ENCODE results near the gene ARL6IP6.
"Not testable (repeated sequence)": the region's sequence is repeated elsewhere in the genome, so short reads cannot be mapped to it uniquely, and the experiment has no call there.

Gene ARL6IP6

GRCh38 chr2:152723918-152724317 lies 5.5 kb downstream of the ARL6IP6 start:
- no peak for DNase-seq

GRCh38 chr2:152729844-152730243 lies 11.4 kb downstream of the ARL6IP6 start:
- DNase-seq = no peak

DNA sequence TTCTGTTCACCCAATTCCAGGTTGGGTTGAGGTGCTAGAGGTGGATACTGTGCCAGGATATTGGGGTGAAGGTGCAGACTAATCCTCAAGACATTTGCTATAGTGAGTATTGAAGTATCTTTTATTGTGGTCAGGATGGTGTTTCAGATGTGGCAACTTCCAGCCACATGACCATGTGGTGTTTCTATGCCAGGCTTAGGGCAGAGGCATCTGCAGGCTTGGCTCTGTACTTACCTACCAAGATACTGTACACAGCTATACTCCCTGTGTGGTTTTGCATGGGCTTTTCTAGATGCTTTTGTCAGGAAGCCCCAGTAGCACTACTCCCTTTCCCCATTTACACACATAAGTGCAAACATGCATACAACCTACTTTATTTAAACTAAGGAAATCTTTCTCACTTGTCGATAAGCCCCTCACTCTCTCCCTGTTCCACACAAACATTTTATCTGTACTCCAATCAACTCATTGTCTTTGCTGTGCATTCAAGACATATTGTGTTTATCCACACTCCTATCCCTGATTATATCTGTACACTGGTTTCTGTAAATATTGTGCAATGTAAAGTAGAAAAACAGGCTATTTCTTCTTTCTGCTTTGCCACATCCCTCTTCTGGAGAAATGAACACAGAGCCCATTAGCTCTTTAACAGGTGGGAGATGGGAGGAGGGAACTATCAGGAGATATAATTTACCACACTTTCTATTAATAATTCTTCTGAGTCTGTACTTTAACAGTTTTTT lies 12.3 kb downstream of the ARL6IP6 start:
- DNase-seq = no peak

GRCh38 chr2:152737509-152737908 lies 19.1 kb downstream of the ARL6IP6 start:
- DNase-seq = not testable (repeated sequence)

DNA sequence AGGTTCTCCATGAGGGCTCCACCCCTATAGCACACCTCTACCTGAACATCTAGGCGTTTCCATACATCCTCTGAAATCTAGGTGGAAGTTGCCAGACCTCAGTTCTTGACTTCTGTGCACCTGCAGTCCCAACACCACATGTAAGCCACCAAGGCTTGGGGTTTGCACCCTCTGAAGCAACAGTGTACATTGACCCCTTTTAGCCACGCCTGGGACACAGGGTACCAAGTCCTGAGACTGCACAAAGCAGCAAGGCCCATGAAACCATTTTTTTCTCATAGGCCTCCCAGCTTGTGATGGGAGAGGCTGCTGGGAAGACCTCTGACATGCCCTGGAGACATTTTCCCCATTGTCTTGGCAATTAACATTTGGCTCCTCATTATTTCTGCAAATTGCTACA lies 20.0 kb downstream of the ARL6IP6 start:
- no peak for DNase-seq

- DNase-seq = not testable (repeated sequence)
Measured at GRCh38 chr2:152739705-152740104, 21.3 kb downstream of the ARL6IP6 start.

GRCh38 chr2:152740743-152741328 lies 22.4 kb downstream of the ARL6IP6 start:
- DNase-seq = peak; percentile 54

- peak; percentile 18 for DNase-seq
Measured at GRCh38 chr2:152743002-152743401, 24.6 kb downstream of the ARL6IP6 start.

DNA sequence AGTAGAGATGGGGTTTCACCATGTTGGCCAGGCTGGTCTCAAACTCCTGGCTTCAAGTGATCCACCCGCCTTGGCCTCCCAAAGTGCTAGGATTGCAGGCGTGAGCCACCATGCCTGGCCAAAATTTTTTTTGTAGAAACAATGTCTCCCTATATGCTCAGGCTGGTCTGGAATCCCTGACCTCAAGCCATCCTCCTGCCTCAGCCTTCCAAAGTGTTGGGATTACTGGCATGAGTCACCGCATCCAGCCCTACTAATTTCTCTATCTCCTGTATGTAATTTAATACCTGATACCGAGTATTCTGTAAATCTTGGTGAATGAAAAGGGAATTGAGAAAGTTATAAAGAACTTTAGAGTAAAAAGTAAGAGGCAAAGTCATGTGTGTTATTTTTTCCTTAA lies 29.3 kb downstream of the ARL6IP6 start:
- DNase-seq = not testable (repeated sequence)

GRCh38 chr2:152755029-152755428 lies 36.6 kb downstream of the ARL6IP6 start:
- no peak for DNase-seq

GRCh38 chr2:152759290-152760072 lies 41.1 kb downstream of the ARL6IP6 start:
- no peak for DNase-seq

DNA sequence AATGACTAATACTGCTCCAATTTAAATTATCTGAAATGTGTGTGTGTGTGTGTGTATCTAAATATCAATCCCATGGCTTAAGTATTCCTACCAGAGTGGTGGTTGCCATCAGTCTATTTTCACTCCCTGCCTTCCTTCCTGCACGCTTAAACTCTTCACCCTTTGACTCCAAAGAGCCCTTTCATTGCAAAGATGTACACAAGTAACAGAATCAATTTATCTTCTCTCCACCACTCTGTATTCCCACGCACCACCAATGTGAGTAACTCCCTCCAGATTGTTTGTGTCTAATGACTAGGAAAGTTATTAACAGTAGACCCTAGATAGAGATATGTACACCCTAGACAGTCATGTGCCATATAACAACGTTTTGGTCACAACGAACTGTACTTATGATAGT lies 42.8 kb downstream of the ARL6IP6 start:
- no peak for DNase-seq

GRCh38 chr2:152762202-152762601 lies 43.8 kb downstream of the ARL6IP6 start:
- DNase-seq = no peak

- DNase-seq = not testable (repeated sequence)
Measured at GRCh38 chr2:152763208-152763607, 44.8 kb downstream of the ARL6IP6 start.

GRCh38 chr2:152763651-152764050 lies 45.2 kb downstream of the ARL6IP6 start:
- no peak for DNase-seq

DNA sequence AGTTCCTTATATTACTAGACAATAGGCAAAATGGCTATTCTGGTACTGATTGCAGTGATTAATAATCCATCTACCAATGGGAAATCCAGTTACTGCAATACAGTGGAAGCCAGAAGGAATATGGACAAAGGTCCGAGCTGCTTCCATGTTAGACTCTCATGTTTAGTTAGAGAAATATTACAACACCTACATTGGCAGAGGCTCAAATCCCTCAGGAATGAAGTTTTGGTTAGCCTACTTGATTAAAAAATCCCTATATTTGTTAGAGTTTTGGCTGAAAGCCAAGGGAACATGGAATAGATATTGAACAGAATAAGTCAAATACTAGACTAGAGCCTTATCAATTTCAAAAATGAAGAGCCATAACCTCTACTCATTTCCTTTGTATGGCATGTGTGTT lies 48.5 kb downstream of the ARL6IP6 start:
- no peak for DNase-seq

GRCh38 chr2:152781175-152781574 lies 62.8 kb downstream of the ARL6IP6 start:
- DNase-seq = no peak

DNA sequence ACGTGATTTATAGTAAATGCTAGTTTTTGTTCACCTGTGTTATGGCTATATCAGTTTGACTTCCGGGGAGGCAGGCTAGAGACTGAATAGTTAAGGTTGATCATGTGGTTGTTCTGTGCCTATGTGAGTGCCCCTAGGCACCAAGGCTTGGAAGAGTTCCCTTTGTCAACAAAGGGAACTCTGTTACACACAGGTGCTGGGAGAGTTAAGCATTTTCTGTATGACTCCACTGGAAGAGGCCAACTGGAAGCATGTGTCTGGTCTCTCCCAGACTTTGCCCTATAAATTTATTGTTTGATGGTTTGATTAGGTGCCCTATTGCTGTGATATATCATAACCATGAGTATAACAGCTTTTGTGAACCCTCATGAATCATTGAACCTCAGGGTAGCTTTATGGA lies 63.8 kb downstream of the ARL6IP6 start:
- DNase-seq = no peak

- DNase-seq = peak; percentile 5
Measured at GRCh38 chr2:152790883-152791282, 72.5 kb downstream of the ARL6IP6 start.

GRCh38 chr2:152791979-152792378 lies 73.6 kb downstream of the ARL6IP6 start:
- no peak for DNase-seq

DNA sequence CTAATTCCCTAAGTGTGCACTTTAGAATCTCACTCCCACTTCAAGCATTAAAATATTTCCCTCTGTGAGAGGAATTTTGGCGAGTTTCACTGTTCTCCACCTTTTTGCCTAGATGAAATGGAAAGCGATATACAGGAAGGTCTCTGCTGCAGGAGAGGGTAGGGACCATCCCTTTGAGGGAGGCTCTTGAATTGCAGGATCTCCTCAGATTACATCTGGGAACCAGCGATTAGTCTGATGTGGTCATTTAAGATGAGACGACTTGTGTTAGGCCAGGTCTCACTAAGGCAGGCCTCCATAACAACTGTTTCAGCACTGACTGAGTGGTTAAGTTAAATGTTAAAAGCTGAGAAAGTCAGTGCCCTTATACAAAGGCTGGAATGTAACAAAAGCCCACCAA lies 74.6 kb downstream of the ARL6IP6 start:
- no peak for DNase-seq

DNA sequence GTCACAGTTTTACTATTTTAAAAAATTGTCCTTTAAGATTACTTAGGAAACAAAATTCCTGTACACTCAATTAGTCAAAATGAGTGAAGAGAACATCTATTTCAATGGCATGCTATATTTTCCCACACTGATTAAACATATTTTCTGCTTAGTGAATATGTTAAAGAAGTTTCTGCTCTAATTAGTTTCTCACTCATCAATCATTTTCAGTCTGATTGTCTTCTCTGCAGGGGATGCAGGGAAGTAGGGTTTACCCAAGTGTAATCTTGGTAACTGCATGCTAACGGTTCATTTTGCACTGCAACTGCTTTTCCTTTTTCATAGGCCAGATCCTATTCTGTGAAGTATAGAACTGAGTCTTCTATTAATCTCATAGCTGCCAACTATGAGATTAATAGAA lies 78.5 kb downstream of the ARL6IP6 start:
- DNase-seq = no peak

- DNase-seq = no peak
Measured at GRCh38 chr2:152804687-152805408, 86.4 kb downstream of the ARL6IP6 start.

Data from DMS79 treated with DMSO at 0.1 percent for 48 hours (cell line).